GM12891 (cell line): ENCODE results near the gene RIPPLY1.
"Not testable (repeated sequence)": the region's sequence is repeated elsewhere in the genome, so short reads cannot be mapped to it uniquely, and the experiment has no call there.

Experiments used
- DNase-seq: peaks from one replicate; pipeline ENCODE4 v3.0.0; 2011; ENCODE audit warnings: low spot score; ENCODE audit not compliant: insufficient read length
- FAIRE-seq: peaks from 2 replicates; lab custom pipeline; 2011; peaks lifted over from hg19 to GRCh38; lab: Jason Lieb, UNC
- PAX5 ChIP-seq: IDR thresholded peaks from 2 replicates; pipeline ENCODE4 v1.6.1; 2011; ENCODE audit warnings: low read length, moderate library complexity, mild to moderate bottlenecking; ENCODE audit not compliant: insufficient read depth, severe bottlenecking
- POLR2A ChIP-seq: IDR thresholded peaks from 2 replicates; pipeline ENCODE4 v1.6.1; 2011; ENCODE audit warnings: low read depth, low read length, control low read depth
- POLR2AphosphoS5 ChIP-seq: IDR thresholded peaks from 2 replicates; pipeline ENCODE4 v1.6.1; 2011; ENCODE audit warnings: low read depth, low read length, control low read depth
- POU2F2 ChIP-seq: IDR thresholded peaks from 2 replicates; pipeline ENCODE4 v1.6.1; 2011; ENCODE audit warnings: low read depth, mild to moderate bottlenecking, control low read depth, low read length, moderate library complexity
- SPI1 ChIP-seq: IDR thresholded peaks from 2 replicates; pipeline ENCODE4 v1.6.1; 2011; ENCODE audit warnings: low read depth, low read length, control low read depth
- TAF1 ChIP-seq: IDR thresholded peaks from 2 replicates; pipeline ENCODE4 v1.6.1; 2011; ENCODE audit warnings: low read depth, low read length, control low read depth

Gene RIPPLY1

DNA sequence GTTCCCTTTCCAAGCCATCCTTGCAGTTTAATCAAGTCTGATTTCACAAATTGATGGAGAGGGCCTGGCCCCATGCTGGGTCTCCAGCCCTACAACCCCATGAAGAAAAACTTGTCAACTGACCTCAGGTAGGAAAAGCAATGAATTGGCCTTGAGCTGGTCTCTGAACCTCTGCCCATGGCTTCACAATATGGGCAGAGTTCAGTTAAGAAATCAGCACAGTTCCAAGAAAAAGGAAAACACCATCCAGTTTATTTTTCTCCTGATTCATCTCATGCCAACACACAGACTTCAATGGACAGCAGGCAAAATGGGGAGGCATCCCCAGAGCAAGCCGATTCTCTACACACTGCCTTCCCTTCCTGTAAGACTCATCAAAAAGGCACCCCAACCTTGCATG lies 3.3 kb downstream of the RIPPLY1 start:
- no peak for TF ChIP-seq POLR2AphosphoS5
- TF ChIP-seq PAX5: no peak
- no peak for TF ChIP-seq POU2F2
- no peak for TF ChIP-seq SPI1
- DNase-seq: no peak
- no peak for FAIRE-seq

DNA sequence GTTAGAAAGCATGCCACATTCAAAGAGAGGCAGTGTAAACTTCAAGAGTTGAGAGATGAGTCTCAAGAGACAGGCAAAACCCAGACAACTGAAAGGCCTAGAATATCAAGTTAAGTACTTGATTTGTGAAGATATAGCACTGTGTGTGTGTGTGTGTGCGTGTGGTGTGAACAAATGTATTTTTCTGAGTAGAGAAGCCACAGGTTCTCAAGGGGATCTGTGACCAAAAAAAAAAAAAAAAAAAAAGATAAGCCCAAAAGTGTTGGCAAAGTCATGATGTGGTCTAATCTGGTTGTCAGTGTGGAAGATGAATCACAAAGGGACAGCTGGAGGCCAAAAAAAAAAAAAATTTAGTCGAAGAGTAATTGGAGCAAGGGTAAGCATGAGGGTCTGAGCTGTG lies 3.9 kb downstream of the RIPPLY1 start:
- no peak for FAIRE-seq
- TF ChIP-seq POU2F2 (no peak), POLR2AphosphoS5 (no peak), PAX5 (no peak), TAF1 (no peak), SPI1 (no peak), POLR2A (no peak)
- DNase-seq: no peak

- FAIRE-seq: no peak
- TF ChIP-seq PAX5: no peak
- no peak for TF ChIP-seq POU2F2
- peak; percentile 6 for DNase-seq
These were observed 4.7 kb downstream of the RIPPLY1 start for GRCh38 chrX:106898462-106898861.

DNA sequence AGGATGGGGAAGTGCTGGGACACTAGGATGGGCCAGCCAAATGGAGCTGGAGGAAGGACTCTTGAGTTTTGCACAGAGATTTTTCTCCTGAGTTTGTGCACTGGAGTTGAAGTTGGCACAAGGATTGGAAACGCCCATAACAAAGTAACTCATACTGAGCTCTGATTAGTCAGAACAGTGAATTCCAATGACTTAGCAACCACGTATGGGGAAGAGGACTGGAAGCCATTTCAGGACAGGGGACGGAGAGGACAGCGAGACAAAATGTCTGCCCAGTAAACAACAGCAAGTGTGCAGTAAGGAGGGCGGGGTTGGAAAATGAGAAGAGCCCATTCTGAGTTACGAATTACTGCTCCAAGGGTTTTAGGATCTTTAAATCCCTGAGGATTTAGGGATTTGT lies 5.9 kb downstream of the RIPPLY1 start:
- TF ChIP-seq PAX5: no peak
- TF ChIP-seq POU2F2: no peak
- DNase-seq: no peak
- FAIRE-seq: no peak

DNA sequence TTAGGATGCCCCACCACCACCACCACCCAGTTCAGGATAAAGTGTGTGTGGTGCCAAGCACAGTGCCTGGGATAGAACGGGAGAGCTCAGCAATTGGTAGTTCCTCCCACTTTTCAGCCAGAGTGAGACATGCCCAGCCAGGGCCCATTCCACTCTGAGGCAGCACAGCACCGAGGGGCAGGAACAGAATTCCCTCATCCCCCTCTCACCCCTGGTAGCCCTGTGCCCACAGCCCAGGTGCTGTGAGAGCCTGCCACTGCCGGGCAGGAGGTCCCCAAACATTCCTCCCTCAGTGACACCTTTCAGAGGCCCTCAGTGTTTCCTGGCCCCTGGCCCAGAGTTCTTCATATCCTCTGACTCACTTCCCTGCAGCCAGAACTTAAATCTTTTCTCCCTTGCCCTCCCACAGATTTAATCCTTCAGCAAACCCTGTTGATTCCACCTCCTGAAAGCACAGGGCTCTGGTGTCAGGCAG lies 8.1 kb downstream of the RIPPLY1 start:
- no peak for TF ChIP-seq POU2F2
- TF ChIP-seq POLR2A: no peak
- TF ChIP-seq POLR2AphosphoS5: no peak
- TF ChIP-seq SPI1: no peak
- TF ChIP-seq TAF1: no peak
- no peak for TF ChIP-seq PAX5
- no peak for FAIRE-seq
- DNase-seq: no peak

DNA sequence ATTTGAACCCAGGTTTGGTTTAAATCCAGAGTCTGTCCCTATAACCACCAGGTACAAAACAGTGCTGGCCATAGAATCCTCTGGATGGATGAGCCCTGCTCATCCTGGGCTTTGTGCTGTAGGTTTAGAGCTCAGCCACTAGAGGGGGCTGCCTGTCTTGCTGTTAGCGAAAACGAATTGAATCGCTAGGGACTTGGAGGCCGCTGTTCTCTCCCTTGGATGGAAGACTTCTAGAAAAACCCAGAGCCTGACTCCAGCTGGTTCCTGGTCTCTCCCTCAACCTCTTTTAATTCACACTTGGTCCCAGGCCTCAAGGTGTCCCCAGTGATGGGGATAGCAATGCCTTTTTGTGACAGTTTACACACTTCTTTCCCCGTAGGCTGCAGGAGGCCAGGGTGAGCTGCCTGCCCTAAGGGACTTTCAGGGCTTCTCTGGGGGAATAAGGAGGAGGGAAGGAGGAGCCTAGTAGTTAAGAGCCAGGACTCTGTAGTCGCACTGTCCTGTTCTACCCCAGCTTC lies 8.7 kb downstream of the RIPPLY1 start:
- no peak for TF ChIP-seq PAX5
- no peak for TF ChIP-seq SPI1
- TF ChIP-seq POU2F2: no peak
- TF ChIP-seq TAF1: no peak
- TF ChIP-seq POLR2A: no peak
- TF ChIP-seq POLR2AphosphoS5: no peak
- peak; percentile 14 for DNase-seq
- no peak for FAIRE-seq

DNA sequence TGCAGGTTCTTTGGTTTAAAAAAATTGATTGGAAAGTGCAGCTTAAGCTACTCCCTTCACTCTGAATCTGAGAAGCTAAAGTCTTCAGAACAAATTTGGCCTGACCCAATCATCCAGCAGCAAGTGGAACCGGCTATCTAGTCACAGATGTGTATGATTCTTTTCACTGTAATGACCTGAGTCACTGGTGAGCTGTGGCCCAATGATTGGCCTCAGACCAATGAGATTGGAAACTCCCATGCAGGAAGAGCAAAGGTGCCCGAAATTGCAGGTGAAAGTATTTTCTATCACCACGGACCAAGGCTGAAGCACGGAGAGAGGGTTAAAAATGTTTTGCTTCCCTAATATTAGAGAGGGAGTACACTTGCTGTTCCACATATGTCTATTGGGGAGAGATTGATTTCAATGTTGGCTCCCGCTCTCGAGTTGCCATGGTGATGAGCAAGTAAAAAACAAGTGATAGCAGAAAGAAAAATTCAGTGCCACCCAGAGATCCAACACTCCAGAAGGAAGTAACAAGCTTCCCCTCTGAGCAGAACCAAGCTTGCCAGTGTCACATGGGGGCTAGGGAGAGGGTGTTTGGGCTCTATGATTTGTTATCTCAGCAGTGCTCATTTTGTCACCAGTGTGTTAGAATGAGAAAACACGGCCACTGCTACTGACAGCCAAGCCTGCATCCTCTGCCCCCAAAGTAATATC lies 11.2 kb downstream of the RIPPLY1 start:
- FAIRE-seq: no peak
- DNase-seq: no peak
- TF ChIP-seq POLR2AphosphoS5 (no peak), TAF1 (no peak), POU2F2 (no peak), POLR2A (no peak), SPI1 (no peak), PAX5 (no peak)

DNA sequence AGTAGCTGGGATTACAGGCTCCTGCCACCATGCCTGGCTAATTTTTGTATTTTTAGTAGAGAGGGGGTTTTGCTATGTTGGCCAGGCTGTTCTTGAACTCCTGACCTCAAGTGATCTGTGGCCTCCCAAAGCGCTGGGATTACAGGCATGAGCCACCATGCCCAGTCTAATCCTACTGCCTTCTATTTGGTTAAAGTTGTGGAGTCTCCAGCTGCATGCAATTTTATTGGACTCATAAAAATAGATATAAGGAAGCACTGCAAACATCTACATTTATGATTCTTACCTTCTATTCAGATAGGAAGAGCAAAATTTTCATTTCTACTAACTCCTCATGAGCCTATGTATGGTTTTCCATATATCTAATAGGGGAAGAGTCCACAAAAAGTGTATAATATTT lies 13.7 kb downstream of the RIPPLY1 start:
- DNase-seq: no peak
- no peak for FAIRE-seq
- TF ChIP-seq POU2F2 (no peak), TAF1 (no peak), SPI1 (no peak), POLR2AphosphoS5 (no peak), POLR2A (no peak), PAX5 (no peak)

DNA sequence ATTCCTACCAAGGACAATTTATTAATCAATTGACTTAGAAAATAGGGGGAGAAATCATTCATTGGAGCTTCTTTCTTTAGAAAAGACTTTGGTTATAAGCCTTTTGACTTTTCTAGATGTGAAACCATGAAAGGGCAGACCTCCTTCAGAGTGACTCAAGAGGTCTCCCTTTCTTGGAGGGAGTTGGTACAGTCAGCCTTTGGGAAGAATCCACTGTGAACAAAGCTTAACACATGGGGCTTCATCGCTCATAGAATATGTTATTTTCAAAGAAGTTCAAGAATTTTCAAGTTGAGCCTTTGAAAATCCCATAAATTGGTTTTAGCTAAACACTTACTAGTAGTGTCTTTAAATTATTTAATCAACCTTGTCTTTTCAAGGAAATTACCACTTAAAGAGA lies 28.0 kb downstream of the RIPPLY1 start:
- TF ChIP-seq SPI1: no peak
- TF ChIP-seq POU2F2: no peak
- TF ChIP-seq TAF1: no peak
- TF ChIP-seq POLR2AphosphoS5: no peak
- TF ChIP-seq POLR2A: no peak
- no peak for TF ChIP-seq PAX5
- no peak for FAIRE-seq
- no peak for DNase-seq

DNA sequence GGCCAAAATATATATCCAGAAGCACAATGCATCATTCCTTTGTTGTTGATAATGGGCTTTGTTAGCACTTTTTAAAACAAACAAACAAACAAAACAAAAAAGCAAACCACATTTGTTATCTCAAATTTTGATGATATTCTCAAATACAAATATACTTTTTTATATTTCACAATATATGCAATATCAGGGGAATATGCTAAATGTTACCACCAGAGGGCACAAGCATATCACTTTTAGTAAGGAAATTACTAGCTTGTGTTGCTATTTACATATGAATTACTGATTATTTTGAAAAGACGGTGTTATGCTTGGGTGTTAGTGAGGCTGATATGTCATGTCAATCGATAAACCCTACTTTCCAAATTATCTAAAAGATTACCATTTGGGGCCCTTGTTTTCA lies 29.1 kb downstream of the RIPPLY1 start:
- DNase-seq: no peak
- FAIRE-seq: peak; percentile 23
- TF ChIP-seq SPI1: no peak
- no peak for TF ChIP-seq TAF1
- no peak for TF ChIP-seq POU2F2
- TF ChIP-seq POLR2AphosphoS5: no peak
- TF ChIP-seq POLR2A: no peak
- TF ChIP-seq PAX5: no peak

DNA sequence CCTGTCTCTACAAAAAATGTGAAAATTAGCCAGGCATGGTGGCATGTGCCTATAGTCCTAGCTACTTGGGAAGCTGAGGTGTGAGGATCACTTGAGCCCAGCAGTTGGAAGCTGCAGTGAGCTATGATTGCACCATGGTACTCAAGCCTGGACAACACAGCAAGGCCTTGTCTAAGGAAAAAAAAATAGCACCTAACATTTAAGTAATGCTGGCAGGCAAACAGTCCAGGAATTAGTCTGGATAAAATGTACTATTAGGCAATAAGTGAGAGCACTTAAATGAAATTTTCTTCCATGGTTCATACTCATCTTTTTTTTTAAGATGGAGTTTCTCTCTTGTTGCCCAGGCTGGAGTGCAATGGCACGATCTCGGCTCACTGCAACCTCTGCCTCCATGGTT lies 30.3 kb downstream of the RIPPLY1 start:
- FAIRE-seq: not testable (repeated sequence)

More for the DNA sequence above, 30.3 kb downstream of the RIPPLY1 start:
- DNase-seq: not testable (repeated sequence)
